ENCODE measurements around the gene CPSF2. TPM values are rescaled to one million over a fixed set of nuclear protein-coding genes. Genes with fewer than 3 reads are reported as not detected.
"Not testable (repeated sequence)": the region's sequence is repeated elsewhere in the genome, so short reads cannot be mapped to it uniquely, and the experiment has no call there.

CPSF2 gene
- total RNA-seq, 1 experiment from 2014 or later: 67.8 TPM

DNA sequence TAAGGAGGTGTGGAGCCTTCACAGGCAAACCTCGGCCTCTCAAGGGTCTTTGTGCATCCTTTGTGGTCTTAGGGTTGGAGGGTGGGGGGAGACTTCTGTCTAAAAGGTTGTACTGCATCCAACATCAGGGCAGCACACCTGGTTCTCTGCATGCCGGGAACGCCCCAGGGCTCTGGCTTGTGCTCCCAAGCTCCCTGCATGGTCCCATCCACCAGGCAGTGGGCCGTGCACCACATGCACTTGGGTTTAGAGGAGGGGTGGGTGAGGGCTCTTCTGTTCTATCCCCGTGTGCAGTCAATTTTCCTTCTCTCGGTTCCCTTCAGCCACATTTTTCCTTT, 86.1 kb downstream of the CPSF2 start:
- no peak for DNase-seq (ENCODE audit: low read depth, low spot score)
- in situ Hi-C loops (cut with HindIII; ENCODE audit: low pct_unique_long_range_greater_than_20kb, low sequenced_read_pairs): no loop called here

- in situ Hi-C loops (cut with HindIII; ENCODE audit: low pct_unique_long_range_greater_than_20kb, low sequenced_read_pairs): no loop called here
- DNase-seq (ENCODE audit: low read depth, low spot score): no peak
These were observed 87.4 kb downstream of the CPSF2 start for GRCh38 chr14:92209141-92209540.

GRCh38 chr14:92213125-92213524, 91.4 kb downstream of the CPSF2 start:
- DNase-seq (ENCODE audit: low read depth, low spot score); in situ Hi-C loops (cut with HindIII; ENCODE audit: low pct_unique_long_range_greater_than_20kb, low sequenced_read_pairs): not testable (repeated sequence)

- DNase-seq (ENCODE audit: low read depth, low spot score): no peak
- in situ Hi-C loops (cut with HindIII; ENCODE audit: low pct_unique_long_range_greater_than_20kb, low sequenced_read_pairs): no loop called here
These were observed 93.8 kb downstream of the CPSF2 start for GRCh38 chr14:92215579-92215978.

DNA sequence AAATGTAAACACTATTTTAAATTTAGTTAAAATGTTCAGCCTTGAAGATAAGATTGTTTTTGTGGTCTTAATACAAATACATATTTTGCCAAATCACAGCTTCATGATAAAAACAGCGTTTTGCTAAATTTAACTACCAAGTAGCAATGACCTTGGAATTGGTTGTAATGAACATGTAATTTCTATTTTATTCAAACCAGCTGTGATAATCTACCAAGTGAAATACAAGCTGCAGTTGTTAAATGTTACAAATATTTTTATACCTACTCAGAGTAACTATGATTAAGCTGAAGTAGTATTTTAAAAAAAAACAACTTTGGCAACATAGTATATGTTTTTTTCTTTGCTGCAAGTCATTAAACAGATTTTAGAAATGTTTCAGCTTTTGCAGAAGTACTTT, 96.2 kb downstream of the CPSF2 start:
- in situ Hi-C loops (cut with HindIII; ENCODE audit: low pct_unique_long_range_greater_than_20kb, low sequenced_read_pairs): no loop called here

More for the DNA sequence above, 96.2 kb downstream of the CPSF2 start:
- no peak for DNase-seq (ENCODE audit: low read depth, low spot score)

Other genes starting within 250 kb of the CPSF2 start
- gene FBLN5, start 174.3 kb upstream of the CPSF2 start, total RNA-seq (2014; rRNA removed; shearing (Covaris generic)): 111 and 119 TPM in 2 replicates
- gene TRIP11, start 81.9 kb upstream of the CPSF2 start, total RNA-seq (2014; rRNA removed; shearing (Covaris generic)): 18.8 and 24.1 TPM in 2 replicates
- 42.5 and 52.1 TPM in 2 replicates for gene ATXN3, start 15.4 kb upstream of the CPSF2 start, total RNA-seq (2014; rRNA removed; shearing (Covaris generic))
- 380 and 394 TPM in 2 replicates for gene NDUFB1, start 263 bp upstream of the CPSF2 start, total RNA-seq (2014; rRNA removed; shearing (Covaris generic))
- 0.19 and 0.24 TPM in 2 replicates for gene SLC24A4, start 201.2 kb downstream of the CPSF2 start, total RNA-seq (2014; rRNA removed; shearing (Covaris generic))

All from SK-MEL-5 (cell line).